Inflammatory macrophage treated with lipopolysaccharide for 4 hours (primary cell): Measurements from ENCODE around the gene ATP8A2.

Experiments
- DNase-seq: peaks from one replicate; pipeline ENCODE4 v3.0.0-alpha.2; 2020

The ATP8A2 gene

DNA sequence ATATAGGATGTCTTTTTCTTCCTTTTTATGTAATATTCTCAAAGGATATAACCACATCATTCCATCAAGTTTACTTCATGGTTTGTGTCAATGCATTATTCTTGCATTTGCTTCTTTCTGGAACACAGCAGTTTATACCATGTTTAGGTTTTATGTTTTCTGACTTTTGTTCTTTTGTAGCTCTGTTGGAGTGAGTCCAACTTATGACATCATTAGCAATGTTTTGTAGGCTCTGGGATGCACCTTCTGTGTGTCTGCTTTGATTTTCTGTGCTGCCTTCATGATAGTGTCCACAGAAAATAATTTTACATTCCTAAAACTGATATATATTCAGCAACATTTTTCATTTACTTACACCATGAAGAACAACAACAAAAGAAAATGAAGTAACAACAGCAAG is 611.1 kb downstream of the ATP8A2 start:
- no peak for DNase-seq

- no peak for DNase-seq
Measured at GRCh38 chr13:25987987-25988386, 616.2 kb downstream of the ATP8A2 start.

- DNase-seq: no peak
Measured at GRCh38 chr13:25988661-25989060, 616.9 kb downstream of the ATP8A2 start.

DNA sequence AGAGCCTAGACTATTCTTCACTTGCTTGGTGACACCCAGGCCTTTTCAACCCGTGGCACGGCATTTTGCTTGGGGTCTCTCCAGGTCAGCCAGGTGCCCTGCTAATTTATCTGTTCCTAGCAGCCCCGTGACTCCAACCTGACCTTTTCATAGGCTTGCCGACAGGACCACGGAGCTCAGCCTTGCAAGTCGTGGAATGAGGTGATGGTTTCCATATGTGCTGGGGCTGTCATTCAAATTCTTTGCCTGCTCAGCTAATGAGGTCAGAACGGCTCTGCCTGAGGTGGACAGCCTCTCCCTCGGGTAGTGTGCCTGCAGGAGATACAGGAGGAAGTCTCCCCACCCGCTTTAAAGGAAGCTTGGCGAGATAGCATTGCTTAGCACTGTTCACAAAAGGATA is 619.0 kb downstream of the ATP8A2 start:
- DNase-seq: no peak

GRCh38 chr13:25992076-25992475 is 620.3 kb downstream of the ATP8A2 start:
- DNase-seq: no peak

DNA sequence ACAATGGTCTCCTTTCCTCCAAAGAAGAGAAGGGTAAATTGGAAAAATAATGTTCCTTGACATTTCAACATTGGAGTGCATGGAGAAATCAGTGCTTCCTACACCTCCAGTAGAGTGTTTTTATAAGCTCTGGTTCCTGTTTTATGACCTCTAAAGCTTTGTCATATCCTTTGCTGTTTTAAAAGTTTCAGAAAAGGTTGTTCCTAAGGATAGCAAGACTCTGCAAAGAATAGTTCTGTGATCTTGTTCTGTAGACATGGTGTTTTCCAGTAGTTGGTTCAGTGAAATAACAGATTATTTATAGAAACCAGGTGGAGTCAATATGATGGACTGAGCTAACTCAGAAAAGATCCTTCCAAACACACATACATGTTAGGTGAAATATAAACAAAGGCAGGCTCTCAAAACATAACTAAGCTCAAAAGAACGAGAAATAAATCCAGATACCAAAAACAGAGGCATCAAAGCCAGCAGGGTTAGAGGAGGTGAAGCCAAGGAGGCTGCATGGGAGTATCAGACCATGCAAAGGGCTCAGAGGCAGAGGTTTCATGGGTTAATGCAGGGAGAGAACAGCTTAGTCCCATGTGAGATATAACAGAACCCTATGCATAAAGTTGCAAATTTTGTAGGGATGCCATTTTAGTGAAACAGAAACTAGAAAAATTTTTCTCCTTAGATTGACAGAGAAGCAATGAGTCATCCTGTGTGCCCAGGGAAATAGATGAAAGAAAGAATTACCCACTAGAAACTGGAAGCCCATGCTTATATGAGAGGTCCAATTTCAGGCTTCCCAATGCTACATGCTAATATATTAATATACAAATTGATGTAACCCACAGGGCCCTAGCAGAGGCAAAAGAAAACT is 635.7 kb downstream of the ATP8A2 start:
- peak; percentile 15 for DNase-seq

- DNase-seq: no peak
Measured at GRCh38 chr13:26010487-26011207, 638.9 kb downstream of the ATP8A2 start.

DNA sequence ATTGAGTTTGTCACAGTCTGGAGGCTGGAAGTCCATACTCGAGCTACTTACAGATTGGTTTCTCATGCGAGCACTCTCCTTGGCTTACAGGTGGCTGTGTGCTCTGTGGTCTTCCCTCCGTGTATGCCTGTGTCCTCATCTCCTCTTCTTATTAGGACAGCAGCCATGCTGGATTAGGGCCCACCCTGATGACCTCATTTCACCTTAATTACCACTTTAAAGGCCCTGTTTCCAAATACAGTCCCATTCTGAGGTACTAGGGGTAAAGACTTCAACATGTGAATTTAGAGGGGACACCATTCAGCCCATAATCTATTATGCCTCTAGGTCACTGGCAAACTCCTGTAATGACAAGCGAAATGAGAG is 639.4 kb downstream of the ATP8A2 start:
- no peak for DNase-seq

DNA sequence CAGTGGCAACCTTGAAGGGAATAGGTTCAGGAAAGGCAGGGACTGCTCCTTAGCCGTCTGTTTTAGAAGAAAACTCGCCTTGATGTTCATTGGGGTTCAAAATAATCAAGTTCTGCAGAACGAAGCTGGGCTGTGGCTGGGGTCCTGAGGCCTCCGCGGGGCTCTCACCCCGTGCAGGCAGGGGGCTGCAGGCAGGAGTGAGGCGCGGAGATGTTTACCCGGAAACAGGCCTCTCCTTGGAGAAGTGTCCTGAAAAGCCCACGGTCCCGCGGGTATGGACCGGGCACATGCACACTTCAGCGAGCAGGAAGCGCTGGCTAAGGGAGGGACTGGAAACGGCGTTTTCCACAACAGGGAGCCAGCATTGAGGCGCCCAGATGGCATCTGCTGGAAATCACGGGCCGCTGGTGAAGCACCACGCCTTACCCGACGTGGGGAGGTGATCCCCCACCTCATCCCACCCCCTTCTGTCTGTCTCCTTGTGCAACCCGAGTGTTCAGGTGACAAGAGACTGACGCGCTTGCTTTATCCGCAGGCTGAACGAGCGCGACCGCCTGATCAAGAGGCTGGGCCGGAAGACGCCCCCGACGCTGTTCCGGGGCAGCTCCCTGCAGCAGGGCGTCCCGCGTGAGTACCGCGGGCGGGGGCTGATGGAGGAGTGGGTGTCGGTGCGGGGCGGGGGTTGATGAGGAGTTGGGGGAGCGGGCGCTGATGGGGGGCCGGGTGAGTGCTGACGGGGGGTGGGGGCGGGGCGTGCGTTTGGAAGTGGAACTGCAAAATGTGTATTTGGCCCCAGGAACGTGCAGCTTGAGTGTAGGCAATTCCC is 640.4 kb downstream of the ATP8A2 start:
- DNase-seq: no peak

GRCh38 chr13:26012995-26013394 is 641.2 kb downstream of the ATP8A2 start:
- no peak for DNase-seq

DNA sequence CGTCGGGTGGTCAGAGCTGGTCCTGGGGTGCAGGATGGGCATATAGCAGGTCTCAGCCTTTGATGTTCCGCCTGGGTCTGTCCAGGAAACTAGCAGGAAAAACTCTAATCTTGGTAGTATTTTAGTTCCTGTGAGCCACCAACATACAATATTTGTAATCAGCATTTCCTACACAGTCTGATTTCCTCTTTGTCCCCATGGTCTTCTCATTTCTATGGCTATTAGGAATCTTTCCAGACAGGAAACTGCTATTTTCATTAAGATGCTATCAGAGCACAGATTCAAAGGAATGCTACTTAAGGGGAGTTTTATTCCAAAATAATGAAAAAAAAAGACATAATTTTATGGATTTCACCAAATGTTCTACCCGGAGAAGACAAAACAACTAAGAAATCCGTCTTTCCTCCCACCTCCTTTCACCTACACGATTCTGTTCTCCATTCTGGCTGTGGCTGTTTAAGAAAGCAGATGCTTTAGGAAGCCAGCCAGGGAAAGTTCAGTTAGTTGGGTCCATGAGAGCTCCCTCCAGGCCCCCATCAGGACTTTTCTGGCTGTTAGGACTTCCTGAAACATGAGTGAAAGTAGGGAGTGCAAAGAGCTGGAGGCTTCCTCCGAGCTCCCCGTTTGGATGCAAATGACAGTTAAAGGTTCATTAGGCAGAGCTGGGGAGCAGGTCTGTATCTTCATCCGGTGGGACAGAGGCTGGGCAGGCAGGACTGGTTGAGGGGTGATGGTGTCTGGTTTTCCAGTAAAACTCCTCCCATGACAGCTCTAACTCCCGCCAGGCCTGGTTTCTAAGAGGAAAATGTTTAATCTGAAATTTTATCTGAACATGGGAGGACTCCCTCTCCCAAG is 643.7 kb downstream of the ATP8A2 start:
- no peak for DNase-seq

DNA sequence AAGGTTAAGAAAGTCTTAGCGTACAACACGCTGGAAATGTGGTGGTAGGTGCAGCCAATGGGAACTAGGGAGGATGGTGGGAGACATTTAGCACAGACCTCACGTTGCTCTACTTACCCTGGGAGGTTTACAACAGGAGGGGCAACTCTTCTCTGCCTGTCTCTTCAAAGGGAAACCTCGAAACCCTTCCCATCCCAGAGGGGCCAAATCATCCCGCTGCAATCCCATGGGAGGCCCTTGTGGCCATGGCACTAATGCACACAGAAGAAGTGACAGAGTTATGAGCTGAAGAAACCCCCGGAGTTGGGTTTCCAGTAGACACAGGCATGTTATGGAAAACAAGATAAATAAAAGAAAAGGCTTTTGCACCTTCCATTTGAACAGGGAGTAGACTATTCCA is 644.4 kb downstream of the ATP8A2 start:
- no peak for DNase-seq

DNA sequence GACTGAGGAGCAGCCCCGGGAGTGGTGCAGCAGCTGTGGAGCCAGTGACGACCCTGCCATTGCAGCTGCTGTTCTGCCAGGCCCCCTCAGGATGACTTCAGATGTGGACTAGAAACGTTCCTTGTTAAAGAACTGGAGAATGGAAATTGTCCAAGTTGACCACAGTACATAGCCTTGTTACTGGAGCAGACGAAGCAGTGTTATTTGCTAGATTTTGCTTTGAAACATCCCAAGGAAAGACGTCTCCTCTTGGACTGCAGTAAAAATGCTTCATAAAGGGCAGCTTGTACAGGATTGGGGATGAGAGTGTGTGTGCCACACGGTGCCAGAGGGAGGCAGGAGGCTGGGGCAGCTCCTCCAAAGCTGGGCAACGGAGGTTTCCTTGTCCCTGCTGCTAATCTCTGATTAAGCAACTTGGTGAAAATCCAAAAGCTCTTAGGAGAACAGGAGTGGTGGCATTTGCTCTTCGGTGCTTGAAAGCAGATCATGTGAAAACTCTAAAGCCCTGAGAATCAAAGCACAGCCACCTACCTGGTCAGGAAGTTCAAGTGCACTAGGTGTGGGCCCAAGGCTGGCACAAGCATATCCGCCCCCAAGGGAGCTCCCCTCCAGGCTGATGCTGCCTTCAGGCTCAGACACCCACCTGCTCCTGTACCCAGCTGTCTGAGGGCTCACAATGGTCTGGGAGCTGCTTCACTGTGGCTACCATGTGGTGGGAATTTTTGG is 645.6 kb downstream of the ATP8A2 start:
- DNase-seq: no peak

DNA sequence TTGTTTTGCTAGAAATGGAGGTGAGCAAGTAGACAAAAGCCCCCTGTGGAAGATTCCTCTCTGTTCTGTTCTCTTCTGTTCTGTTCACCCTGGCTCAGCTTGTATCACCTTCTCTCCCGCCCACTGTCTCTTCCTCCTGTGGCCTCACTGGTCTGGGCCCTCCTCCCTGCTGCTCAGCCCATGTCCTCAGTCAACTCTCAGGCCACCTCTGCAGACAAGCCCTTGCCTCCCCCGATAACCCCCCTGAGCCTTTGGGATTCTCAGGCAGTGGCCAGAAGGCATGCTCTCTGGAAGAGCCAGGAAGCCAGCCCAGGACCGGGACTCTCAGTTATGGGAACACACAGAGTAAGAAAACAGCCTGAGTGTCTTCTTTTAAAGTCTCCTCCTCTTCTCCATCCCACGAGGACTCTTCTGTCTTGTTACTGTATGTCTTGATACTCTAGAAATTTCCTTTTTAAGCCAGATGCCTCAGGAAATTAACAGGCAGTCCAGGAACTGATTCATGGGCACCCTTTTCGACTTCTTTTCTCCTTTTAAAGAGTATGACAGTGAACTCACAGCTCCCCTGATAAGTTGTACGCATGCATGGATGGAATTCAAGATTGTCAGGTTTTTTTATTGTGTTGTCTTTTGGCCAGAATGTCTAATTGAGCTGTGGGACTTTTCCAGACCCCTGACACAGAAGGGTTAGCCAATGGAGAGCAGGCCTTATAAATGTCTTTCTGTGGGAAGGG is 646.3 kb downstream of the ATP8A2 start:
- no peak for DNase-seq

GRCh38 chr13:26019251-26019650 is 647.5 kb downstream of the ATP8A2 start:
- DNase-seq: no peak

GRCh38 chr13:26019881-26020870 is 648.4 kb downstream of the ATP8A2 start:
- no peak for DNase-seq

- no peak for DNase-seq
Measured at GRCh38 chr13:26020891-26021290, 649.1 kb downstream of the ATP8A2 start.

- no peak for DNase-seq
Measured at GRCh38 chr13:26021516-26021915, 649.7 kb downstream of the ATP8A2 start.

DNA sequence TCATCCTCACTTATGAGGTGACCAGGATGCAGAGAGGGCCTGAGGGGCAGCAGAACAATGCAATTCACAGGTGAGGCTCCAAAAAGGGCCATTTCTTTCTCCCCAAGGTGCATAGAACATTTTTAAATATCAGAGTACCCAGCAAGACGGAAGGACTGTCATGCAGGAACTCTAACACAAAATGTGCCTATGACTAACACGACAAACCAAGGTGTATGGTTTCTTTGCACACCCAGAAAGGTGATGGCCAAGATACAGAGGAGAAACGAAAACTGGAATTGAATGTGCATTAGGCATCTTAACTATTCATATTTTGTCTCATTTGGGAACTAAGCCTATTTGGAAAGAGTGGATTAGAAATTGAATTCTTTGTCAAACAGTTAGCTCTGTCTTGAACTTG is 650.2 kb downstream of the ATP8A2 start:
- DNase-seq: no peak
